Measurements from ENCODE around the gene ELOB. TPM values are rescaled to one million over a fixed set of nuclear protein-coding genes. Genes with fewer than 3 reads are reported as not detected.

ELOB gene
- total and polyA plus RNA-seq, 2 of the 13 experiments (the other 11 are each of a cell fraction or from before 2014, with no cell fraction given), result 208 to 225 TPM

DNA sequence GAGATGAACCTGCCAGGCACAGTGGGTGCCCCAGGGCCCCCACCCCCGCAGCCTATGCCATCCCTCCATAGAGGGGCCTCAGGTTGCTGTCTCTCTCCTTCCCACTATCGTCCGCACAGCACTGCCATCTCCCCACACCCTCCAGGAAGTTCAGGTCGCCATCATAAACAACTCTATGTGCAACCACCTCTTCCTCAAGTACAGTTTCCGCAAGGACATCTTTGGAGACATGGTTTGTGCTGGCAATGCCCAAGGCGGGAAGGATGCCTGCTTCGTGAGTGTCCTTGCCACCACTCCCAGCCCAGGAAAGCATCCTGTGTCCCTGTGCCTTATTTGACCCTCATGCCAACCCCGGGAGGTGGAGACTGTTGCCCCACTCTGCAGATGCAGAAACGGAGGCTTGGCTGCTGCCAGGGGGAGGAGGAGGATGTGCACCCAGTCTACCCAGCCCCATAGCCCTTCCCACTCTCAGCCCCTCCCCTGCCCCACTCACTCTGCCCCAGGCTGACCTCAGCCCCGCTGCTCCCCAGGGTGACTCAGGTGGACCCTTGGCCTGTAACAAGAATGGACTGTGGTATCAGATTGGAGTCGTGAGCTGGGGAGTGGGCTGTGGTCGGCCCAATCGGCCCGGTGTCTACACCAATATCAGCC is 43.9 kb upstream of the ELOB start (continued):
- TF ChIP-seq, protein P1, sequence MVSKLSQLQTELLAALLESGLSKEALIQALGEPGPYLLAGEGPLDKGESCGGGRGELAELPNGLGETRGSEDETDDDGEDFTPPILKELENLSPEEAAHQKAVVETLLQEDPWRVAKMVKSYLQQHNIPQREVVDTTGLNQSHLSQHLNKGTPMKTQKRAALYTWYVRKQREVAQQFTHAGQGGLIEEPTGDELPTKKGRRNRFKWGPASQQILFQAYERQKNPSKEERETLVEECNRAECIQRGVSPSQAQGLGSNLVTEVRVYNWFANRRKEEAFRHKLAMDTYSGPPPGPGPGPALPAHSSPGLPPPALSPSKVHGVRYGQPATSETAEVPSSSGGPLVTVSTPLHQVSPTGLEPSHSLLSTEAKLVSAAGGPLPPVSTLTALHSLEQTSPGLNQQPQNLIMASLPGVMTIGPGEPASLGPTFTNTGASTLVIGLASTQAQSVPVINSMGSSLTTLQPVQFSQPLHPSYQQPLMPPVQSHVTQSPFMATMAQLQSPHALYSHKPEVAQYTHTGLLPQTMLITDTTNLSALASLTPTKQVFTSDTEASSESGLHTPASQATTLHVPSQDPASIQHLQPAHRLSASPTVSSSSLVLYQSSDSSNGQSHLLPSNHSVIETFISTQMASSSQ (IDR thresholded peaks at IDR 0.05; ENCODE audit: low read depth), result no peak
- TF ChIP-seq, protein P1 (CRISPR knock-in tag; IDR thresholded peaks at IDR 0.05; ENCODE audit: borderline replicate concordance), result no peak
- no peak for TF ChIP-seq ZNF446 (CRISPR knock-in tag; IDR thresholded peaks at IDR 0.05)

DNA sequence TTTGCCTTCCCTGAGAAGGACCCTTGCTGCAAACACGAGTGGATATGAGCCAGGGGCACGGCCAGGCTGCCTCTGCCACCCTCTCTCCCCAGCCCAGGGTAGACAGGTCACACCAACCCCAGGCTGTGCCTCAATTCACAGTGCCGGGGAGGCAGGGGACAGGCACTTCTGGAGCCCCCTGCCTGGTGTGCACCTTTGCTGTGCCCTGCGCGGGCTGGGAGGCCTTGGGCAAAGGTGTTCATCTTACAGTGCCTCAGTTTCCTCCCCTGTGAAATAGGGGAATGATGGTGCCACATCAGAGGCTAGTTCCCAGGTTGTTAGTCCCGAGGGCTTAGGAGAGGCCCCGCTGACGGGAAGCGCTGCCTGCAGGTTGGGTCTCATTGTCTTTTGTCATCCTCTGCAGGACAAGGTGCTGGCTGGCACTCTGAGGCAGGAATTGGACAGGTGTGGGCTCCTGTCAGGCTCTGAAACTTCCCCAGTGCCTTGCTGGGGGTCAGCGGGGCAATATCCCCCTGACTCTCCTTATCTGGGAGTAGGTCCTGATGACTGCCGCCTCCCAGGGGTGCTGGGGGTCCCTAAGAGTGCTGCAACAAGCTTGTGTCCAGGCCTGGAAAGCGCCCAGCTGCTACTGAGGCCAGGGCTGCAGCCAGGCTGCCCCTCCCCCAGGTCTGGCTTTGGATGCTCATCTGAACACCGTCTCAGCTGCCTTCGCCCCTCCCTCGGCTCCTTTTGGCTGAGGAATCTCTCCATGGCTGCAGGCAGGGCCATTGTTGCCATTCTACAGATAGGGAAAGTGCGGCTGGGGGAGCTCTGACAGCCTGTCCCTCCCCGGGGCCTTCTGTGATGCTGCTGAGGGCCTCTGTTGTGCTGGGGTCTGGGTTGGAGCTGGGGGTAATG is 43.1 kb upstream of the ELOB start:
- Histone ChIP-seq H3K79me2 (ENCODE audit: insufficient read depth, low read length) (no peaks in the 10 kb centered on the region), H3K36me3 (replicated peaks in 1 of 2; ENCODE audit: control insufficient read depth in 1 of 2, insufficient read depth in 2 of 2, low read length in 2 of 2) (no peaks in the 10 kb centered on the region), H3K27me3 (ENCODE audit: control insufficient read depth in 1 of 2, insufficient read depth in 2 of 2, low read length in 2 of 2) (peaks cover 6 to 67% of the 10 kb centered on the region in 2 experiments), H3K4me1 (ENCODE audit: insufficient read depth, low read length) (peaks cover 24% of the 10 kb centered on the region), H3K4me2 (ENCODE audit: low read depth, low read length) (no peak overlapping the region), H4K20me1 (ENCODE audit: insufficient read depth, low read length) (no peaks in the 10 kb centered on the region), H3K9ac (ENCODE audit: insufficient read depth, low read depth, low read length) (no peak overlapping the region), H3K4me3 (replicated peaks in 1 of 3; ENCODE audit: insufficient read depth in 1 of 3, low read depth in 2 of 3, low read length in 3 of 3) (no peak overlapping the region), H3K9me3 (ENCODE audit: low read length) (no peaks in the 10 kb centered on the region), H3K27ac (ENCODE audit: extremely low read length, insufficient read depth, low read length) (no peak overlapping the region), H2AFZ (ENCODE audit: low read length) (no peak overlapping the region)
- WGBS (ENCODE audit: low lambda C conversion rate), result 13% methylated on average over 3 of the region's 17 CpGs
- ATAC-seq (no peak), FAIRE-seq (no peak), DNase-seq (ENCODE audit: low spot score) (no peak)
- intact Hi-C loops (cut with micrococcal nuclease; ENCODE audit: unreplicated experiment) (no loop called here), in situ Hi-C loops (cut with HindIII; ENCODE audit: extremely low pct_ligation_motif_present, low pct_unique_long_range_greater_than_20kb) (no loop called here)
- POLR2A ChIA-PET, result no interaction called here
- CTCF ChIA-PET (ENCODE audit: low intra/inter-chr PET ratio, low total read pairs), result no interaction called here
- no TSS peak for BruUV-seq (replicated peaks)
- TF ChIP-seq CREB1 (IDR thresholded peaks at IDR 0.05) (no peak), CREB1 (CRISPR knock-in tag; IDR thresholded peaks at IDR 0.05) (no peak), HDAC2 (CRISPR knock-in tag; IDR thresholded peaks at IDR 0.05) (no peak), ZSCAN29 (CRISPR knock-in tag; conservative IDR thresholded peaks at IDR 0.05) (no peak), MZF1 (CRISPR knock-in tag; IDR thresholded peaks at IDR 0.05; ENCODE audit: borderline replicate concordance) (no peak)

Data from HepG2 (cell line).